ENCODE data around the gene WDR87.

DNA sequence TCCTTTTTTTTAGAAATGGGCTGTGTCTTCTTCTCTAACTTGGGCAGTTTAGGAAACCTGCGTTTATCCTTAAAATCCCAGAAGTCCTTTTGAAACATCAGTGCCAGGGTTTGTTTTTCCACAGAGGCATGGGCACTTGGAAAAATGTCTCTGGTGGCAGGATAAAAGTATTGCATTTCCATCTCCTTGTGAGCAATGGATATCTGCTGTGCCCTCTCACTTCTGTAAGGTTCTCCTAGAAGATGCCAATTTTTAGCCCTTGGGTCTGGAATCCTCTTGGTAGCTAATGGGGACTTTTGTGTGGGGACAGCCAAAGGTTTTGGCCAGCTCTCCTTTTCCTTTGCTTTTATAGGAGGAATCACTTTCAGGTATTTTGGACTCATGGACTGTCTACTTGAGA lies 21.0 kb downstream of the WDR87 start:
- TF ChIP-seq TCF7L2 (IDR thresholded peaks at IDR 0.05; ENCODE audit: low read depth, low read length) (no peak), POLR2AphosphoS5 (IDR thresholded peaks at IDR 0.05; ENCODE audit: low read depth, low read length) (no peak), SIN3A (IDR thresholded peaks at IDR 0.05; ENCODE audit: borderline replicate concordance, insufficient read depth, low read depth, low read length) (no peak)
- TF ChIP-seq, protein P1, sequence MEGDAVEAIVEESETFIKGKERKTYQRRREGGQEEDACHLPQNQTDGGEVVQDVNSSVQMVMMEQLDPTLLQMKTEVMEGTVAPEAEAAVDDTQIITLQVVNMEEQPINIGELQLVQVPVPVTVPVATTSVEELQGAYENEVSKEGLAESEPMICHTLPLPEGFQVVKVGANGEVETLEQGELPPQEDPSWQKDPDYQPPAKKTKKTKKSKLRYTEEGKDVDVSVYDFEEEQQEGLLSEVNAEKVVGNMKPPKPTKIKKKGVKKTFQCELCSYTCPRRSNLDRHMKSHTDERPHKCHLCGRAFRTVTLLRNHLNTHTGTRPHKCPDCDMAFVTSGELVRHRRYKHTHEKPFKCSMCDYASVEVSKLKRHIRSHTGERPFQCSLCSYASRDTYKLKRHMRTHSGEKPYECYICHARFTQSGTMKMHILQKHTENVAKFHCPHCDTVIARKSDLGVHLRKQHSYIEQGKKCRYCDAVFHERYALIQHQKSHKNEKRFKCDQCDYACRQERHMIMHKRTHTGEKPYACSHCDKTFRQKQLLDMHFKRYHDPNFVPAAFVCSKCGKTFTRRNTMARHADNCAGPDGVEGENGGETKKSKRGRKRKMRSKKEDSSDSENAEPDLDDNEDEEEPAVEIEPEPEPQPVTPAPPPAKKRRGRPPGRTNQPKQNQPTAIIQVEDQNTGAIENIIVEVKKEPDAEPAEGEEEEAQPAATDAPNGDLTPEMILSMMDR (IDR thresholded peaks at IDR 0.05) = no peak
- TF ChIP-seq, protein P2, sequence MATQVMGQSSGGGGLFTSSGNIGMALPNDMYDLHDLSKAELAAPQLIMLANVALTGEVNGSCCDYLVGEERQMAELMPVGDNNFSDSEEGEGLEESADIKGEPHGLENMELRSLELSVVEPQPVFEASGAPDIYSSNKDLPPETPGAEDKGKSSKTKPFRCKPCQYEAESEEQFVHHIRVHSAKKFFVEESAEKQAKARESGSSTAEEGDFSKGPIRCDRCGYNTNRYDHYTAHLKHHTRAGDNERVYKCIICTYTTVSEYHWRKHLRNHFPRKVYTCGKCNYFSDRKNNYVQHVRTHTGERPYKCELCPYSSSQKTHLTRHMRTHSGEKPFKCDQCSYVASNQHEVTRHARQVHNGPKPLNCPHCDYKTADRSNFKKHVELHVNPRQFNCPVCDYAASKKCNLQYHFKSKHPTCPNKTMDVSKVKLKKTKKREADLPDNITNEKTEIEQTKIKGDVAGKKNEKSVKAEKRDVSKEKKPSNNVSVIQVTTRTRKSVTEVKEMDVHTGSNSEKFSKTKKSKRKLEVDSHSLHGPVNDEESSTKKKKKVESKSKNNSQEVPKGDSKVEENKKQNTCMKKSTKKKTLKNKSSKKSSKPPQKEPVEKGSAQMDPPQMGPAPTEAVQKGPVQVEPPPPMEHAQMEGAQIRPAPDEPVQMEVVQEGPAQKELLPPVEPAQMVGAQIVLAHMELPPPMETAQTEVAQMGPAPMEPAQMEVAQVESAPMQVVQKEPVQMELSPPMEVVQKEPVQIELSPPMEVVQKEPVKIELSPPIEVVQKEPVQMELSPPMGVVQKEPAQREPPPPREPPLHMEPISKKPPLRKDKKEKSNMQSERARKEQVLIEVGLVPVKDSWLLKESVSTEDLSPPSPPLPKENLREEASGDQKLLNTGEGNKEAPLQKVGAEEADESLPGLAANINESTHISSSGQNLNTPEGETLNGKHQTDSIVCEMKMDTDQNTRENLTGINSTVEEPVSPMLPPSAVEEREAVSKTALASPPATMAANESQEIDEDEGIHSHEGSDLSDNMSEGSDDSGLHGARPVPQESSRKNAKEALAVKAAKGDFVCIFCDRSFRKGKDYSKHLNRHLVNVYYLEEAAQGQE (IDR thresholded peaks at IDR 0.05; ENCODE audit: insufficient read depth in 1 of 2, low read depth in 2 of 2, low read length in 1 of 2) = no peak
